ENCODE data around the gene DPF3.

- no peak for TF ChIP-seq POLR2A (IDR thresholded peaks at IDR 0.05)
- no peak for TF ChIP-seq CTCF (IDR thresholded peaks at IDR 0.05)
- no peak for TF ChIP-seq POLR2AphosphoS5 (IDR thresholded peaks at IDR 0.05)
Observed at GRCh38 chr14:72745546-72745945, 148.4 kb downstream of the DPF3 start.

All from suprapubic skin (tissue), 4 donors.